ENCODE results near the gene KCTD3. TPM values are rescaled to one million over a fixed set of nuclear protein-coding genes. Genes with fewer than 3 reads are reported as not detected.
A peak's percentile ranks its signal among the peaks of the same experiment; 100 is the strongest.

The KCTD3 gene
- total RNA-seq, 1 experiment from 2014 or later, result 46.7 TPM

- H3K79me2 ChIP-seq (ENCODE audit: insufficient read depth, low read length), result peaks cover 23% of the 10 kb centered on the region
- no peak overlapping the region for H2AFZ ChIP-seq (ENCODE audit: low read depth, low read length, poor library complexity, severe bottlenecking)
- intact Hi-C loops (cut with micrococcal nuclease), result no loop called here
- no TSS peak for BruUV-seq (replicated peaks)
- no peaks in the 10 kb centered on the region for H3K27me3 ChIP-seq (ENCODE audit: insufficient read depth, low read length)
- H3K4me3 ChIP-seq (replicated peaks in 1 of 2; ENCODE audit: low read depth in 1 of 2, low read length in 2 of 2), result no peak overlapping the region
- DNase-seq (ENCODE audit: low read depth, low spot score) (peak; percentile 8), ATAC-seq (peak; percentile 79)
- POLR2A ChIA-PET, result no interaction called here
- CTCF ChIA-PET, result no interaction called here
- peak overlapping the region; percentile 14; the same call in 1 of the 2 replicates for H3K27ac ChIP-seq (ENCODE audit: low read depth, low read length)
- H3K36me3 ChIP-seq (ENCODE audit: control insufficient read depth in 1 of 2, insufficient read depth in 2 of 2, low read length in 2 of 2), result peaks cover 6 to 7% of the 10 kb centered on the region in 2 experiments; a peak in 2 of 4 replicates
- no peaks in the 10 kb centered on the region for H4K20me1 ChIP-seq (ENCODE audit: insufficient read depth)
- peaks cover 15 to 19% of the 10 kb centered on the region in 2 experiments for H3K4me1 ChIP-seq (ENCODE audit: control insufficient read depth in 1 of 2, insufficient read depth in 2 of 2, low read length in 2 of 2)
- no peaks in the 10 kb centered on the region for H3K9me2 ChIP-seq (ENCODE audit: insufficient read depth)
- peak; percentile 31; the same call in 1 of the 2 replicates for TF ChIP-seq FOSL1 (IDR thresholded peaks at IDR 0.05; ENCODE audit: low read depth)
- TF ChIP-seq CEBPB (IDR thresholded peaks at IDR 0.05; ENCODE audit: low read depth), result no peak
- 0 out of 2 replicates have a peak overlapping the region, but pooled peaks have one; percentile 5 for H3K9ac ChIP-seq (ENCODE audit: low read length)
- RAD21 ChIA-PET (ENCODE audit: low non-redundant PET in 1 of 2, low total read pairs in 2 of 2, uncharacterized antibody in 2 of 2, unreplicated experiment in 2 of 2), result no interaction called here
- H3K9me3 ChIP-seq (ENCODE audit: control insufficient read depth in 1 of 2, insufficient read depth in 1 of 2, low read depth in 1 of 2, low read length in 2 of 2), result no peaks in the 10 kb centered on the region
- H3K4me2 ChIP-seq (ENCODE audit: low read length), result peak overlapping the region; percentile 43
These were observed 28.1 kb downstream of the KCTD3 start for GRCh38 chr1:215595231-215595630.

DNA sequence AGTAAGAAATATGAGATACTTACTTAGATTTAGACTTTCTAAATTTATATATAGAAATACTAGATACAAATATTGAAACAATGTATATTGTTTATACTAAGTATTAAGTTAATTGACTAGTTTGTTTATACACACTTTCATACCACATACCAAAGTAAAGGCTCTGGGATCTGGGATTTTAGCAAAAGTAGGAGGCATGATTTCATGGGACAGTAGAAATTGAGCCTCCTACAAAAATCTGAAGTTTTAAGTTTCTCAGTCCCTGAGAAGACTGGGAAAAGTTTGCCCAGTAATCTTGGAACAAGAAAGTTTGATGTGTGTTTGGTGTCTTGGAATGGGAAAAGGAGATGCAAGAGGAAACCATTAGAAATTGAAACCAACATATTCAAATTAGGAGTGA is 30.9 kb downstream of the KCTD3 start:
- H3K9me2 ChIP-seq (ENCODE audit: insufficient read depth), result no peaks in the 10 kb centered on the region
- DNase-seq (ENCODE audit: low read depth, low spot score) (no peak), ATAC-seq (no peak)
- H3K4me1 ChIP-seq (ENCODE audit: control insufficient read depth in 1 of 2, insufficient read depth in 2 of 2, low read length in 2 of 2), result peaks cover 15 to 19% of the 10 kb centered on the region in 2 experiments
- no peaks in the 10 kb centered on the region for H4K20me1 ChIP-seq (ENCODE audit: insufficient read depth)
- no TSS peak for BruUV-seq (replicated peaks)
- H3K4me3 ChIP-seq (replicated peaks in 1 of 2; ENCODE audit: low read depth in 1 of 2, low read length in 2 of 2), result no peak overlapping the region
- ChIA-PET POLR2A (no interaction called here), RAD21 (ENCODE audit: low non-redundant PET in 1 of 2, low total read pairs in 2 of 2, uncharacterized antibody in 2 of 2, unreplicated experiment in 2 of 2) (no interaction called here), CTCF (no interaction called here)
- no peak overlapping the region for H3K27ac ChIP-seq (ENCODE audit: low read depth, low read length)
- intact Hi-C loops (cut with micrococcal nuclease), result no loop called here
- H3K36me3 ChIP-seq (ENCODE audit: control insufficient read depth in 1 of 2, insufficient read depth in 2 of 2, low read length in 2 of 2), result peaks cover 10 to 11% of the 10 kb centered on the region in 2 experiments; a peak in 2 of 4 replicates
- no peaks in the 10 kb centered on the region for H3K9me3 ChIP-seq (ENCODE audit: control insufficient read depth in 1 of 2, insufficient read depth in 1 of 2, low read depth in 1 of 2, low read length in 2 of 2)
- no peak overlapping the region for H3K9ac ChIP-seq (ENCODE audit: low read length)
- no peaks in the 10 kb centered on the region for H3K27me3 ChIP-seq (ENCODE audit: insufficient read depth, low read length)
- no peak overlapping the region for H3K4me2 ChIP-seq (ENCODE audit: low read length)
- peaks cover 16% of the 10 kb centered on the region for H3K79me2 ChIP-seq (ENCODE audit: insufficient read depth, low read length)
- H2AFZ ChIP-seq (ENCODE audit: low read depth, low read length, poor library complexity, severe bottlenecking), result no peak overlapping the region
- no peak for TF ChIP-seq TCF7L2 (IDR thresholded peaks at IDR 0.05; ENCODE audit: borderline replicate concordance, extremely low read depth, insufficient read depth, insufficient read length)
- no peak for TF ChIP-seq YY1 (IDR thresholded peaks at IDR 0.05; ENCODE audit: extremely low read depth, insufficient replicate concordance, low read depth, low read length)
- no peak for TF ChIP-seq EZH2phosphoT487 (IDR thresholded peaks at IDR 0.05; ENCODE audit: borderline replicate concordance)
- no peak for TF ChIP-seq RAD21 (IDR thresholded peaks at IDR 0.05; ENCODE audit: low read depth)
- TF ChIP-seq SIN3A (IDR thresholded peaks at IDR 0.05; ENCODE audit: low read depth), result no peak
- TF ChIP-seq ZNF274 (IDR thresholded peaks at IDR 0.05; ENCODE audit: low read depth, low read length), result no peak
- no peak for TF ChIP-seq EZH2 (IDR thresholded peaks at IDR 0.05)
- TF ChIP-seq JUND (IDR thresholded peaks at IDR 0.05), result no peak
- no peak for TF ChIP-seq SRF (IDR thresholded peaks at IDR 0.05; ENCODE audit: low read depth)
- TF ChIP-seq, protein P1, sequence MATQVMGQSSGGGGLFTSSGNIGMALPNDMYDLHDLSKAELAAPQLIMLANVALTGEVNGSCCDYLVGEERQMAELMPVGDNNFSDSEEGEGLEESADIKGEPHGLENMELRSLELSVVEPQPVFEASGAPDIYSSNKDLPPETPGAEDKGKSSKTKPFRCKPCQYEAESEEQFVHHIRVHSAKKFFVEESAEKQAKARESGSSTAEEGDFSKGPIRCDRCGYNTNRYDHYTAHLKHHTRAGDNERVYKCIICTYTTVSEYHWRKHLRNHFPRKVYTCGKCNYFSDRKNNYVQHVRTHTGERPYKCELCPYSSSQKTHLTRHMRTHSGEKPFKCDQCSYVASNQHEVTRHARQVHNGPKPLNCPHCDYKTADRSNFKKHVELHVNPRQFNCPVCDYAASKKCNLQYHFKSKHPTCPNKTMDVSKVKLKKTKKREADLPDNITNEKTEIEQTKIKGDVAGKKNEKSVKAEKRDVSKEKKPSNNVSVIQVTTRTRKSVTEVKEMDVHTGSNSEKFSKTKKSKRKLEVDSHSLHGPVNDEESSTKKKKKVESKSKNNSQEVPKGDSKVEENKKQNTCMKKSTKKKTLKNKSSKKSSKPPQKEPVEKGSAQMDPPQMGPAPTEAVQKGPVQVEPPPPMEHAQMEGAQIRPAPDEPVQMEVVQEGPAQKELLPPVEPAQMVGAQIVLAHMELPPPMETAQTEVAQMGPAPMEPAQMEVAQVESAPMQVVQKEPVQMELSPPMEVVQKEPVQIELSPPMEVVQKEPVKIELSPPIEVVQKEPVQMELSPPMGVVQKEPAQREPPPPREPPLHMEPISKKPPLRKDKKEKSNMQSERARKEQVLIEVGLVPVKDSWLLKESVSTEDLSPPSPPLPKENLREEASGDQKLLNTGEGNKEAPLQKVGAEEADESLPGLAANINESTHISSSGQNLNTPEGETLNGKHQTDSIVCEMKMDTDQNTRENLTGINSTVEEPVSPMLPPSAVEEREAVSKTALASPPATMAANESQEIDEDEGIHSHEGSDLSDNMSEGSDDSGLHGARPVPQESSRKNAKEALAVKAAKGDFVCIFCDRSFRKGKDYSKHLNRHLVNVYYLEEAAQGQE (IDR thresholded peaks at IDR 0.05; ENCODE audit: low read depth), result no peak
- TF ChIP-seq CBX3 (IDR thresholded peaks at IDR 0.05; ENCODE audit: low read depth), result no peak
- no peak for TF ChIP-seq SP1 (IDR thresholded peaks at IDR 0.05; ENCODE audit: low read depth)
- no peak for TF ChIP-seq CEBPB (IDR thresholded peaks at IDR 0.05; ENCODE audit: low read depth)
- TF ChIP-seq, protein P2, sequence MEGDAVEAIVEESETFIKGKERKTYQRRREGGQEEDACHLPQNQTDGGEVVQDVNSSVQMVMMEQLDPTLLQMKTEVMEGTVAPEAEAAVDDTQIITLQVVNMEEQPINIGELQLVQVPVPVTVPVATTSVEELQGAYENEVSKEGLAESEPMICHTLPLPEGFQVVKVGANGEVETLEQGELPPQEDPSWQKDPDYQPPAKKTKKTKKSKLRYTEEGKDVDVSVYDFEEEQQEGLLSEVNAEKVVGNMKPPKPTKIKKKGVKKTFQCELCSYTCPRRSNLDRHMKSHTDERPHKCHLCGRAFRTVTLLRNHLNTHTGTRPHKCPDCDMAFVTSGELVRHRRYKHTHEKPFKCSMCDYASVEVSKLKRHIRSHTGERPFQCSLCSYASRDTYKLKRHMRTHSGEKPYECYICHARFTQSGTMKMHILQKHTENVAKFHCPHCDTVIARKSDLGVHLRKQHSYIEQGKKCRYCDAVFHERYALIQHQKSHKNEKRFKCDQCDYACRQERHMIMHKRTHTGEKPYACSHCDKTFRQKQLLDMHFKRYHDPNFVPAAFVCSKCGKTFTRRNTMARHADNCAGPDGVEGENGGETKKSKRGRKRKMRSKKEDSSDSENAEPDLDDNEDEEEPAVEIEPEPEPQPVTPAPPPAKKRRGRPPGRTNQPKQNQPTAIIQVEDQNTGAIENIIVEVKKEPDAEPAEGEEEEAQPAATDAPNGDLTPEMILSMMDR (IDR thresholded peaks at IDR 0.05 in 2 of 3, conservative IDR thresholded peaks at IDR 0.05 in 1 of 3; ENCODE audit: borderline replicate concordance in 1 of 3, insufficient read depth in 1 of 3, low read depth in 2 of 3, low read length in 2 of 3), result no peak
- no peak for TF ChIP-seq FOSL1 (IDR thresholded peaks at IDR 0.05; ENCODE audit: low read depth)
- no peak for TF ChIP-seq ELF1 (IDR thresholded peaks at IDR 0.05; ENCODE audit: borderline replicate concordance, low read depth)
